MM.1S (cell line): Measurements from ENCODE around the gene AFG3L2.

Experiments used
- EZH2phosphoT487 ChIP-seq: fragments of 300-600 bp; sonication (generic); IDR thresholded peaks from 2 replicates; pipeline ENCODE4 v1.6.1; 2018; ENCODE audit warnings: antibody characterized with exemption, low read length
- TF ChIP-seq, protein P1 (sequence below): fragments of 300-600 bp; sonication (generic); IDR thresholded peaks from 2 replicates; pipeline ENCODE4 v1.5.1; 2016; ENCODE audit warnings: antibody characterized with exemption, low read length, mixed read lengths

DNA sequence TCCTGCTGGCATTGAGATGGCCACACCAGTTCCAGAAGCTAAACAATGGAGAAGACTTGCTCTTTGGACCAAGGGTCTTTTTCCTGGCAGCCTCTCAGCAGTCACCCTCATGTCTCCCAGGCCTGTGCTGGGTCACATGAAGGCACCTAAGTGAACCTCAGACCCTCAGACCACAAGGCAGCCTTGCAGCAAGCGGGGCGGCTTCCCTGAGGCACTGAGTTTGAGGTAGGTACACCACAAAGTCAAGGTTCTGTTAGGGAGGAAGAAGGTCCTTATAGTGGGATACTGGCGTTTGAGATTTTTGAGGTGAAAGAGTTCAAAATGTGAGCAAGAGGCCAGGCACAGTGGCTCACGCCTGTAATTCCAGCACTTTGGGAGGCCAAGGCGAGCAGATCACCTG is 22.2 kb upstream of the AFG3L2 start:
- TF ChIP-seq, protein P1, sequence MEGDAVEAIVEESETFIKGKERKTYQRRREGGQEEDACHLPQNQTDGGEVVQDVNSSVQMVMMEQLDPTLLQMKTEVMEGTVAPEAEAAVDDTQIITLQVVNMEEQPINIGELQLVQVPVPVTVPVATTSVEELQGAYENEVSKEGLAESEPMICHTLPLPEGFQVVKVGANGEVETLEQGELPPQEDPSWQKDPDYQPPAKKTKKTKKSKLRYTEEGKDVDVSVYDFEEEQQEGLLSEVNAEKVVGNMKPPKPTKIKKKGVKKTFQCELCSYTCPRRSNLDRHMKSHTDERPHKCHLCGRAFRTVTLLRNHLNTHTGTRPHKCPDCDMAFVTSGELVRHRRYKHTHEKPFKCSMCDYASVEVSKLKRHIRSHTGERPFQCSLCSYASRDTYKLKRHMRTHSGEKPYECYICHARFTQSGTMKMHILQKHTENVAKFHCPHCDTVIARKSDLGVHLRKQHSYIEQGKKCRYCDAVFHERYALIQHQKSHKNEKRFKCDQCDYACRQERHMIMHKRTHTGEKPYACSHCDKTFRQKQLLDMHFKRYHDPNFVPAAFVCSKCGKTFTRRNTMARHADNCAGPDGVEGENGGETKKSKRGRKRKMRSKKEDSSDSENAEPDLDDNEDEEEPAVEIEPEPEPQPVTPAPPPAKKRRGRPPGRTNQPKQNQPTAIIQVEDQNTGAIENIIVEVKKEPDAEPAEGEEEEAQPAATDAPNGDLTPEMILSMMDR, result no peak
- TF ChIP-seq EZH2phosphoT487, result no peak
